Activated CD8-positive, alpha-beta memory T cell treated with anti-CD3 and anti-CD28 coated beads, Interleukin-2, amount 50 U/mL, for 4 hours (primary cell): Measurements from ENCODE around the gene MTOR.
"Not testable (repeated sequence)": the region's sequence is repeated elsewhere in the genome, so short reads cannot be mapped to it uniquely, and the experiment has no call there.

Experiments
- DNase-seq: peaks from one replicate; pipeline ENCODE4 v3.0.0-alpha.2; 2020

MTOR gene

DNA sequence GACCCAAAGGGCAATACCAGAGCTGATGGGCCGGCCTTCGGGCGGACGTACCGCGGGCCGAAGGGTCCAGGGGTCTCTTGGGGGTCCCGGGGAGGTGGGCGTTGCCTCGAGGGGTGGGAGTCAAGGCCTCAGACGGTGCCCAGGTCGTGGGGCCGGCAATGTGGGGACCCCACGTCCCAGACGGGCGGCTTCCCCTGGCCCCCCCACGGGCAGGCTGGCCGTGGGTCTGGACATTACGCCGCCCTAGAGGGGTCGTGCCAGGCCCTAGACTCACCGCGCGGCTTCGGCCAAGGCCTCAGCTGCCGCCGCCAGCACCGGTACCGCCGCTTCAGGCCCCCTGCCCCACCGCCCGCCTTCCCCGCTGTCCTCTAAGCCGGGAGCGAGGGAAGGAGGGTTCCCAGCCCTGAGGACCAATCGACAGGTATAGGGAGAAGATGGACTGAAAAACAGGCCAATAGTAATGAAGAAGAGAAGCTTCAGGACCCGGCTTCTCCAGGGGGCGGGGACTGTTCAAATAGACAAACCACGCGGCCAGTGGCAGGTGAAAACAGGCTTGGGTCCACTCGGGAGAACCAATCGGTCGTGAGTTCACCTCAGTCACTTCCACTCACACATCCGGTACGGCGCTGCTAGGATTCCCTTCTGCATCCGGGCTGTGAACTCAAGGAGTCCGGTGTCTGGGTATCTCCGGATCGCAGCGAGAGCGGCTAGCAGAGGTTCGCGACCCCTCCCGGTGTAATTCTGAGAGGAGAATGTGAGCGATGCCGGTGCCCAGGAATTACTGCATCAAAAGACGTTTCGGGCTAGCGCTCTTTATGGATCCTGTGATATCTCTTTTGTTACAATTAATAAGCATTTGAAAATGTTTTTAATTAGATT is at the start of gene MTOR:
Gene MTOR (minus strand): TSS at position 381 of the 879 bp plus-strand sequence. CDS start 3,142 bp downstream, outside the sequence.
- peak; percentile 92 for DNase-seq

DNA sequence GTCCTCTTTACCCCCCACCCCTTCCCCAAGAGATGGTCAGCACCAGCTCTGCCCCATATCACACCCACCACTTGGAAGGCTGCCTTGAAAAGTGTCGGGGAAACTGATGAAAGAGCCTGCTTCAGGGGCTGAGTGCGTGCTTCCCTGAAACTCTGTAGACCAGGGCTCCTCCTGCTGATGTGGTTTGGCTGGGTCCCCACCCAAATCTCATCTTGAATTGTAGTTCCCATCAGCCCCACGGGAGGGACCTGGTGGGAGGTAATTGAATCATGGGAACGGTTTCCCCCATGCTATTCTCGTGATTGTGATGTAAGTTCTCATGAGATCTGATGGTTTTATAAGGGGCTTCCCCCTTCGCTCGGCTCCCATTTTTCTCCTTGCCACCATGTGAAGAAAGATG is 47.0 kb upstream of the MTOR start:
- no peak for DNase-seq

DNA sequence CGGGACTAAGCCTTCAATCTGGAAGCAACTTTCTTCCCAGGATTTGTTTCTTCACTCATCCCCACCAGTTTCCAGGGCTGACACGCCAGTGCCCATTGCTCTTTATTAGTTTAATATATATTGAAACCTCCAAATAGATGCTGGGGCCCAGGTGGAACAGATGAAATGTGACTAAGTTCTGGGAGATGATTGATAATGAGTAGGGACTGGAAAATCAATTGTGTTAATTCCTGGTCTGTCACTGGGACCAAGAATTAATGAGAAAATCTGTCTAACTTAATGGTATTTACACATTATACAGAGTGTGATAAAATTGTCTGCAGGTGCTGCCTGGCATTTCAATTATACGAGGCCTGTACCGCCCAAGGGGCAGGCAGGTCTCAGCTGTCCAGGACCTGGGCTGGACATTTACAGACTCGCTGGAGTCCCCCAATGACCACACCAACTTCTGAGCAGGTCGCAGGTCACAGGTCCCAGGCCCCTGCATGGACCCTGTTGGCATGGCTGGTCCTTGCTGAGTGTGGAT is 46.4 kb upstream of the MTOR start:
- DNase-seq: no peak

DNA sequence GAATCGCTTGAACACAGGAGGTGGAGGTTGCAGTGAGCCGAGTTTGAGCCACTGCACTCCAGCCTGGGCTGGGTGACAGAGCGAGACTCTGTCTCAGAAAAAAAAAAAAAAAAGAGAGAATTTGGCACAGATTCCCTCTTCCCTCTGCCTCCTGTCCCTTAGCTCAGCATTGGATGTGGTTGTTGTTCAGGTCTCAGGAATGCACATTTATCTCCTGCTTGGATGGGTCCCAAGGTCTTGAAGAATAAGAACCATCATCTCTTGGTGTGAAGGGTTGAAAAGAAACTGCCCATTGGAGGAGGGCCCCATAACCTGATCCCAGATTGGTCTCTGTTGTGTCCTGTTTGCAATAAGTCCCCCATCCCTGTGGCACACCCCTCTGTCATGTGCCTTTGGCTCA is 45.5 kb upstream of the MTOR start:
- no peak for DNase-seq

DNA sequence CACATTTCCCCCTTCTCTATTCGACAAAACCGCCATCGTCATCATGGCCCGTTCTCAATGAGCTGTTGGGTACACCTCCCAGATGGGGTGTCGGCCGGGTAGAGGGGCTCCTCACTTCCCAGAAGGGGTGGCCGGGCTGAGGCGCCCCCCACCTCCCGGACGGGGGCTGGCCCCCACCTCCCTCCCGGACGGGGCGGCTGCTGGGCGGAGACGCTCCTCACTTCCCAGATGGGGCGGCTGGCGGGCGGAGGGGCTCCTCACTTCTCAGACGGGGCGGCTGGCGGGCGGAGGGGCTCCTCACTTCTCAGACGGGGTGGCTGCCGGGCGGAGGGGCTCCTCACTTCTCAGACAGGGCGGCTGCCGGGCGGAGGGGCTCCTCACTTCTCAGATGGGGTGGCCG is 43.2 kb upstream of the MTOR start:
- DNase-seq: not testable (repeated sequence)

DNA sequence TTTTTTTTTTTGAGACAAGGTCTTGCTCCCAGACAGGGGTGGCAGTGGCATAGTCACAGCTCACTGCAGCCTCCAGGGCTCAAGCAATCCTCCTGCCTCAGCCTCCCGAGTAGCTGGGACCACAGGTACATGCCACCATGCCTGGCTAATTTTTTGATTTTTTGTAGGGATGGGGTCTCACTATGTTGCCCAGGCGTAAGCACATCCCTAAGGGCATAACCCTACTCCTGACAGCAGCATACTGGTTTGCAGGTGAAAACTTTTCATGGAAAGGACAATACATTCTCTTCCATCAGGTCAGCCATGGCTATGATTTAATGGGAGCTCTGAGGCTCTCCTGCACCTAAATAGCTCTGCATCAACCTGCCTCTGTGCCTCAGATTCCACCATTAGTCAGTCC is 40.0 kb upstream of the MTOR start:
- no peak for DNase-seq

DNA sequence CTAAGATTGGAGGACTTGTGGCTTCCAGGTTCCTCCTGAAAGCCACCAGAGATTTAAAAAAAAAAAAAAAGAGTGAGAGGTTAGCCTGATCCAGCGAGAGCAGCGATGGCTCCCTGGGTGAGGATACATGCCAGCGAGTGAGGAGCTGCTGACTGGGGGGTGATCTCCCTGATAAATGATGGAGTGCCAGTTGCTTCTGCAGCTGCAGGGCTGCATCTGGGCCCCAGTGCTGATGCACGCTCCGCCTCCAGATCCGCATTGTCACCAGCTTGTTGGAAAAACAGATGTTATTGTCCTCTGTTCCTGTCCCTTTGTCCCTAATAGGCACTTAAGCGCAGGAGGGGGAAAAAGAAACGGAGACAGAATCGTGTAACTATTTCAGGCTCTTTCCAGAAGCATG is 39.2 kb upstream of the MTOR start:
- no peak for DNase-seq

DNA sequence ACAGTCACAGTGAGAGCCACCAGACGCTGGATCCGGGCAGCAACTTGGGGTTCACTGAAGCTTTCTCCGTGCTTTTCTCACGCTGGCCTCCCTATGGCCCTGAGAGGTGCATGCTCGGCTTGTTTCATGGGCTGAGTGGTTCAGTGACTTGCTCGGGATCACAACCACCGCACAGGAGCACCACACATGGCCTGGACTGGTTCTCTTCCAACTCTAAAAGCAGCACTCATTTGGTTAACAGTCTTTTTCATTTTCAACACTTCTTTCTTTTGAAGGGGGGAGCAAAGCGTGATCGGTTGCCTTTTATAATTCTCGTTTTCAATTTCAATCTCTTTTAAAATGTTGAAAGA is 36.8 kb upstream of the MTOR start:
- no peak for DNase-seq

DNA sequence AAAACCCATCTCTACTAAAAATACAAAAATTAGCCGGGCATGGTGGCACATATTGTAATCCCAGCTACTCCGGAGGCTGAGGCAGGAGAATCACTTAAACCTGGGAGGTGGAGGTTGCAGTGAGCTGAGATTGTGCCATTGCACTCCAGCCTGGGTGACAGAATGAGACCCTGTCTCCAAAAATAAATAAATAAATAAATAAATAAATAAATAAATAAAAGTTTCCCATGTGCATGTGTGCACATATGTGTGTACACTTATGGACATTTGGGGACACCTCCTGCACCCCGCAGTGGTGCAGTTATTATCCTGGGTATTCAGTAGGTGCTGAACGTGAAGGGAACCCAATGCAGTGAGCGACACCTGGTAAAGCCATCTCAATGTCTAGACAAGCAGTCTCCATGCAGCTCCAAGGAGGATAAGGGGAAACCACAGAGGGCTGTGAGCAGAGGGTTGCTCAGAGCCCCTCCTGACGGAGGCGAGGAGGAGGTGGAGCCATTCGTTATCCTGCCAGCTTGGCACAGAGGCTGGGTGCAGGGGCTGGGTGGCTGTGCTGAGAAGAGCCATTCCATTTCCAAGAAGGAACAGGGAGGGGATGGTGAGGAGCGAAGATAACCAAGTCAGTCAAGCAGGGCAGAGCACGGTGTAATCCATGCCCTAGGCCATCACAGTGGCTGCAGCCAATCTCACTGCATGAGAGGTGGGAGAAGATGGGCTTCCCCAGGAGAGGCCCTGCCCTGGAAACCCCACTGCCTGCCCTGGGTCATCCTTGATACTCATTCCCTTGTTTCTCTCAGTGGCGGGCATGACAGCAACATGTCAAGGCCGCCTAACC is 36.3 kb upstream of the MTOR start:
- DNase-seq: no peak

DNA sequence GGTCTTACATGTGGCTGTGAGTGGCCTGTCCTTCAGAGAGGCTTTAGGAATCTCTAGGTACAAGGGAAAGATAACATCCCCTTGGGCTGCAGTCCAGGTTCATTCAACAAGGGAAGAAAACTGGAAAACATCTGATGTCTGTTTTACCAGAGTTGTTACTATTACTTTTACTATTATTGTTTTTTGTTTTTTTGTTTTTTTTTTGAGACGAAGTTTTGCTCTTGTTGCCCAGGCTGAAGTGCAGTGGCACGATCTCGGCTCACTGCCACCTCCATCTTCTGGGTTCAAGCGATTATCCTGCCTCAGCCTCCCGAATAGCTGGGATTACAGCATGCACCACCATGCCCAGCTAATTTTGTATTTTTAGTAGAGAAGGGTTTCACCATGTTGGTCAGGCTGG is 35.4 kb upstream of the MTOR start:
- DNase-seq: not testable (repeated sequence)

DNA sequence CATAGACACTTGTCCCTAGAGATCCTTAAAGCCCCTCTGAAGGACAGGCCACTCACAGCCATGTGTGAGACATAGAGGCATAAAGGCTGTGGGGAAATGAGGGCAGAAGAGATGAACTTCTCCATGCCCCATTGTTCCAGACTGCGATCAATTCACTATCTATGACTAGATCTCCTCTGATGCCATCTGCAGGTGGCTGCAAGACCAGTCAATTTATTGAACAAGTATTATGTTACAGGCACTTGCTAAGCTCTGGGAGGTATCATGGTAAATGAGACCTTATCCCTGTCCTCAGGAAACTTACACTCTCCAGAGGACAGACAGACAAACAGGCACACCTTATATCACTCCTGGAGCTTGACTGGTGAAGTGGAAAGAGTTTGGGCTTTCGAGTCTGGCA is 33.6 kb upstream of the MTOR start:
- DNase-seq: no peak

DNA sequence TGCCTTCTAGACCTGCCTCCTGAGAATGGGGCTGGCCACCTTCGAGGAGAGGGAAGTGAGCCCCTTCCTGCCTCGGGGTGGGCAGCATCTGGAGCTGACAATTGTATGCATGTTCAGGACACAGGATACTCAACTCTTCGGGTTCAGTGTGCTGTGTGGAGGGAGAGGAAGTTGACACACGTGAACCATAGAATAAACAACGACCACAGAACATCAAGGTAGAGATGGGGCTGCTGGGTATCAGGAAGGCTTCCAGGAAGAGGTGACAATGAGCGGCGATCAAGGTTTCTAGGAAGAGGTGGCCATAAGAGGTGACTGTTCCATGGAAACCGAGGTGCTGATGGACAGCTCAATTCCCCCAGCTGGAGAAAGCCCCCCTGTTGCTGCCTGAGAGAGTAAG is 32.6 kb upstream of the MTOR start:
- no peak for DNase-seq

DNA sequence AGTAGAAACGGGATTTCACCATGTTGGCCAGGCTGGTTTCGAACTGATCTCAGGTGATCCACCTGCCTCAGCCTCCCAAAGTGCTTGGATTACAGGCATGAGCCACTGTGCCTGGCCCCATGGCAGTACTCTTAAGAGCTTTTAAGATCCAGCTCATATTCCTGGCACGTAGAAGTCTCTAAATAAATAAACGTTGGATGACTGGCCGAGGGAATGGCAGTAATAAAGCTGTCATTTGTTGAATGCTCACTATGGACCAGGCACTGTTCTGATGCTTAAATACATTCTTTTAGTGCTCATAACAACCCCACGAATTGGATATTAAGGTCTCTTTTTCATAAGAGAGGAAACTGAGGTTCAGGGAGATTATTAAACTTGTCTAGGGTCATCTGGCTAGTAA is 31.5 kb upstream of the MTOR start:
- DNase-seq: no peak

DNA sequence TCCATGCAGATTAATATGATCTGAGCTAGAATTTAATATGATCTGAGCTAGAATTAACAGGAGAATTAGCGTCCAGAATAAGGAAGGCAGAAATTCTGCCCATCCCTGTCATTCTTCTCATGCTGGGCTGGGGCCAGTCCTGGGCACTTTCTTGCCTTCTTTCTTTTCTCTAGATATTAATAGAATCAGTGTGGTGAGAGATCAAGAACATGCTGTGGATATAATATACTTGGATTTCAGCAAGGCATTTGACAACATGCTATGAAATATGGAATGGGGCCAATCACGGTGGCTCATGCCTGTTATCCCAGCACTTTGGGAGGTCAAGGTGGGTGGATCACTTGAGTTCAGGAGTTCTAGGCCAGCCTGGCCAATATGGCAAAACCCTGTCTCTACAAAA is 28.7 kb upstream of the MTOR start:
- DNase-seq: no peak

DNA sequence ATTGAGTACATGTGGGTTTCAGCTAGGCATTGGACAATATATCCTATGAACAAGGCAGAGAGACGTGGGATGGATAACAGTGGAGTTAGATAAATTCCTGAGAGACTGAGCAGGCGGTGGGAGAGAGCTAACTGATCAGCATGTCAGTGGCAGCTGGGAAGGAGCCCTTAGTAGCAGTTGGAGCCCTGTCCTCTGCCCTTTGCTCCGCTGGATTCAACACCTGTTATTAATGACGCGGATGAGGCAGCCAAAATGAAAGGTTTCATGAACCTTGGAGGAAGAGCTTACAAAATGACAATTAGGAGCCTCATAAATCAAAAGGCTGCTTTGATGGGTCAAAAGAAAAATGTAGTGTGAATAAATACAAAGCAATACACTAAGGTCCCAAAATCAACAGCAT is 26.7 kb upstream of the MTOR start:
- DNase-seq: no peak

DNA sequence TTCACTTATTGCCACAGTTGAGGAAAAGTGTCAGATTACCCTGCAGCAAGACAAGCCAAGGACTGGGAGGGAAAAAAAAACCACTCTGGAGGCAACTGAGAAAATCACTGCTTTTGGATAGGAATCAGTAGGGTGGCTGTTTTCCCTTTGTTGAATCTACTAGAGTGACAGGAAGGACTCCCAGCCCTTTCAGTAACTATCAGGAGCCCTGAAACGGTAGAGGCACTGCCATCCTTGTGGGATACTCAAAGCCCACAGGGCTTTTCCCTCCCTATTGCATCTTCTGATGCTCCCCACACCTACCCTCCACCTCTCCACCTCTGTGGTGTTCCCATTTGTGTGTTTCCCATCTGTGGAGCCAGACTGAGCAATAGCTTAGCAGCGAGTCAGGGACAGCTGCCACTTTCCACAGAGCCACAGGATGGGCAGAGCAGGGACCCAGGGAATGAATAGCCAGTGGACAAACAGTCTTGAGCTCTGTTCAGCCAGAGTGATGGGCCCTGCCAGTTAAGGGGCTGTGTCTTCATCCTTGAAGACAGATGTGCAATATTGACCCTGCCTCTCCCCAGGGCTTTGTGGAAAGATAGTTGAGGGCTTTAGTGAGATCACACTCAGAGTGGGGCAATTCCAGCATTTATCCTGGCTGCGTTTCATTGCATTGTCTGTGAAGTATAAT is 24.5 kb upstream of the MTOR start:
- DNase-seq: no peak

DNA sequence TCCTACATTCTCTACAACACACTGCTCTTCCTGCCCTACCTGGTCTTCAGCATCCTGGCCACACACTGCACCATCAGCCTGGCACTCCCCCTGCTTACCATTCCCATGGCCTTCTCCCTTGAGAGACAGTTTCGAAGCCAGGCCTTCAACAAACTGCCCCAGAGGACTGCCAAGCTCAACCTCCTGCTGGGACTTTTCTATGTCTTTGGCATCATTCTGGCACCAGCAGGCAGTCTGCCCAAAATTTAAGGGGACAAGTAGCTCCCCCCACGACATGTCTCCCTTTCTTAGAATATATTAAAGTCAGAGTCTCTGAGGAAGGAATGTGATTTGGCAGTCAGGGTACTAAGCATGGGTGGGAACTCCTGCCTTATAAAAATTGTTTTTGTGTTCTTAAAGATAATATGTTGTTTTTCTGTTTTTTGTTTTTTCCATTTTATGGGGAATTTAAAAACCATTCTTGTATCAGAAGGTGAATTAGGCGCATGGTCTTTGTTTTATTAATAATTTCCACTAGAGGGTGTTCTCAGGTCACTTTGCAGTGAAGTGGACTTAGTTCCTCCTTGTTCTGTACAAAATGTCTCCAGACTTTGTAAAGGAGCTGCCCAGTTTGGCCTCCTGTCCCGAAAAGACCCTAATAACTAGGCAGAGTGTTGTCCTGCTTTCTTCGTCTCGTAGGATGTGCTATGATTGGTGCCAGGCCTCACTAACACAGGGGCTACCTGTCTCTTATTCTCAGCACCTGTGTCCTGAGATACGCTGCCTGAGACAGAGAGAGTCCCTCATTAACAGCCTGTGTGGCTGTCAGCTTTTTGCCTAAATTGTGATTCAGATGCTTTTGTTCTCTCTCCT is 23.8 kb upstream of the MTOR start:
- no peak for DNase-seq

DNA sequence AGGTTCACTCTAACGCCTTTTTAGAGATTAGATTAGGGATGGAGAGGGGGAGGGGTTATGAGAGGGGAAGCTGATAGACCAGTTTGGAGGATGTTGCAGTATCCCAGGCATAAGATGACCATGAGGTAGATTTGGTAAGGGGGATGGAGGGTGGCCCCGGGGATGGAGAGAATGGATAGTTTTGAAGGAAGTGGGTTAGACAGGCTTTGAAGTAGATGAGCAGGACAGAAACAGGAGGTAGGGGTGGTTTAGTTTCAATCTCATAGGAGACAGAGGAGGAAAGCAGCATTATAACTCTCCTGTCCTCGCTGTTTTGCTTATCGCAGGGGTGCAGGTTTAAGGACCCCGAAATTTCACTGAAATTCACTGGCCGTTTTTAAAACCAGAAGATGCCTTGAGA is 22.4 kb upstream of the MTOR start:
- no peak for DNase-seq

DNA sequence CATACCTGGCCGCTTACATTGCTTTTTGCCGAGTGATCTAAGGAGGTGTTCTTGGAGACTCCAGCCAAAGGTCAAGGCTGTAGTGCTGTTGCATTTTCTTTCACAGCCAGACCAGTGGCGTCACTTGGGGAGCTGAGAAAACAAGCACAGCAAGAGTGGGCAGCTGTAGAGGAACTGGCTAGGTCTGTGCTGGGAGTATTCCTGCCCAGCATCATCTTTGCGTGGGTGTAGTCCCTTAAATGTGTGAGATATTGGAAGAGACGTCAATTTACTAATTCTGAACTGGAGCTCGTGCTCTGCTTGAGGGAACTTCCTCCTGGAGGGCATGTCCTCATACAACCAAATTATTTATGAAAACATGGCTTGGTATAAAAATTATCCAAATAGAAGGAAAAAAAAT is 20.8 kb upstream of the MTOR start:
- no peak for DNase-seq

DNA sequence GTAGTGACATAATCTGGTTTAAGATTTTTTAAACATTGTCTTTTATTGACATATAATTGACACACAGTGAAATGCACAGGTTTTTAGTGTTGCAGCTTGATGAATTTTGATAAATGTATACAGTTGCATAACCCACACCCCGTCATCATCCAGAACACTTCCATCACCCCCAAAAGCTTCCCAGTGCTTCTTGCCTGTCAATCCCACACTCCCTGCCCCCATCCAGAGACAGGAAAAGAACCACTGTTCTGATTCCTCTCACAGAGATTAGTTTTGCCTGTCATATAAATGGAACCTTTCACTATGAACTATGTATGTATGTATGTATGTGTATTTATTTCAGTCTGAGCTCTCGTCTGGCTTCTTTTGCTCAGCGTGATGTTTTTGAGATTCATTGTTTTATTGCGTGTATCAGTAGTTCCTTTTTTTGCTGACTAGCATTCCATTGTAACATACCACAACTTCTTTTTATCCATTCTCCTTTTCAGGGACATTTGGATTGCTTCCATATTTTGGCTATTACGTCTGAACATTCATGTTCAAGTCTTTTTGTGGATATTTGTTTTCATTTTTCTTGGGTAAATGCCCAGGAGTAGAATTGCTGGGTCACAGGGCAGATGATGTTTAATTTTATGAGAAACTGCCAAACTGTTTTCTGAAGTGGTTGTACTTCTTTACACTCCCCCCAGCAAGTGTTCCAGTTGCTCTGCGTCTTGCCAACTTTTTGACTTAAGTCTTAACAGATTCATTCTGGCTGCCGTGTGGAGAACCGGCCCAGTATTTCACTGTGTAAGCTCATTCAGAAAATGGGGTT is 19.4 kb upstream of the MTOR start:
- no peak for DNase-seq

DNA sequence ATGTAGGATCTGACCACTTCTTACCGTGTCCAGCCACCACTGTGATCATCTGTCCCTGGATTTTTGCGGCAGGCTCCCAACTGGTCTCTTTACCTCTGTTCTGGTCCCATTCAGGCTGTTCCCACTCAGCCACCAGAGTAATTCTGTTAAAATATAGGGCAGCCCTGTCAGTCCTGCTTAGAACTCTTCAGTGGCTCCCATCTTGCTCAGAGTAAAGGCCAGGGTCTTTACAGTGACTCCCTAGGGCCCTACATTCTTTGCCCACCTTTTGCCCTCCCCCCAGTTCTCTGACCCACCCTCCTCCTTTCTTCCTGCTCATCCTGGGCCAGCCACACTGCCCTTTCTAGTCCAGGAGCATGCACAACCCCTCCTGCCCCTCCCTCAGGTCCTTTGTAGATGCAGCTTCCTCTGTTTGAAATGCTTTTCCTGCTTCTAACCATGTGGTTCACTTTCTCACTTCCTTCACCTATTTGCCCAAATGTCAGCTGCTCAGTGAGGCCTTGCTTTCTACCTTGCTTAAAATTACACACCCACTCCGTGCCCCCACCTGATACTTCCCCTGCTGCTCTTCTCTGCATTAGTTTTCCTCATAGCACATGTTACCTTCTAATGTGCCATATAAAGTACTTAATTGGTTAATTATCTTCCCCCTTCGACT is 18.5 kb upstream of the MTOR start:
- DNase-seq: peak; percentile 29
